COR-L47 (cell line): ENCODE measurements around the gene TMEM234.

Source experiments
- DNase-seq: peaks from one replicate; lab custom pipeline; 2025; lab: John Stamatoyannopoulos, UW

The TMEM234 gene

GRCh38 chr1:32172621-32173245 lies 49.4 kb downstream of the TMEM234 start:
- no peak for DNase-seq

GRCh38 chr1:32170991-32171390 lies 51.2 kb downstream of the TMEM234 start:
- DNase-seq = no peak
